NCI-H82 treated with DMSO at 0.1 percent for 48 hours (cell line): ENCODE measurements around the gene TRPM8.
"Not testable (repeated sequence)": the region's sequence is repeated elsewhere in the genome, so short reads cannot be mapped to it uniquely, and the experiment has no call there.

ENCODE experiments used
- DNase-seq: peaks from one replicate; lab custom pipeline; 2025; ENCODE audit not compliant: unreplicated experiment; lab: John Stamatoyannopoulos, UW

The TRPM8 gene

DNA sequence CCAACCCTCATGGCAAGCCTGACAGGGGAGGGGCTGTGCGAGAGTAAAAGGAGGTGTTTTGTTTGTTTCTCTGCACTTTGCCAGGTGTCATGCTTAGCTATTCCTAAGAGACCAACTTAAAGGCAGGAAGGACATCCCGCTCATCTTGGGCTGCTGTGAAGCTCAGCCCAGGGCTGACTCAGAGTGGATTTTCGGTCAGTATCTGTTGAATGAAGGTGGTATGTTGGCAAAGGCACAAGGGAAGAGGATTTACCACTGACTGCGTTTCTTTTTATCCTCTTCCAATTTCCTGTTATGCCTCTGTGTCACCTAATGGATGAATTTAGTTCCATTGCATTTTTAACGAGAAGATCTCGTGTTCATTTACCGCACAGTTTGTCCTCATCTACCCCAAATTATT, 18.9 kb downstream of the TRPM8 start:
- DNase-seq: no peak

GRCh38 chr2:233938676-233939370, 21.6 kb downstream of the TRPM8 start:
- no peak for DNase-seq

GRCh38 chr2:233940376-233941276, 23.5 kb downstream of the TRPM8 start:
- no peak for DNase-seq

GRCh38 chr2:233942731-233943130, 25.6 kb downstream of the TRPM8 start:
- DNase-seq: no peak

GRCh38 chr2:233944269-233944668, 27.1 kb downstream of the TRPM8 start:
- DNase-seq: no peak

DNA sequence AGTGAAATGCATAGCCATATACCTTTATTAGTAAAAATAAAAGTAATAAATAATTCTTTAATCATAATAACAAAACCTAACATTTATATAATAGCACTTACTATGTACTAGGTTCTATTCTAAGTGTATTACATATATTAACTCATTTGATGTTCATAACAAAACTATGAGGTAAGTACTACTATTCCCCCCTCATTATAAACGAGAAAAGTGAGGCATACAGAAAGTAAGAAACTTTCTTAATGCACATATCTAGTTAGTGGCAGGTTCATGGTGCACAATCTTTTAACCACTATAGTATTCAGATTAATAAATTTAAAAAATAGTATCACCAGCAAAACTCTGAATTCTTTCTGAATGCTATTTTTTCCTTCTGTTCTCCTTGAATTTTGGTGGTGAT, 27.5 kb downstream of the TRPM8 start:
- no peak for DNase-seq

- DNase-seq: no peak
These were observed 28.0 kb downstream of the TRPM8 start for GRCh38 chr2:233945146-233945545.

DNA sequence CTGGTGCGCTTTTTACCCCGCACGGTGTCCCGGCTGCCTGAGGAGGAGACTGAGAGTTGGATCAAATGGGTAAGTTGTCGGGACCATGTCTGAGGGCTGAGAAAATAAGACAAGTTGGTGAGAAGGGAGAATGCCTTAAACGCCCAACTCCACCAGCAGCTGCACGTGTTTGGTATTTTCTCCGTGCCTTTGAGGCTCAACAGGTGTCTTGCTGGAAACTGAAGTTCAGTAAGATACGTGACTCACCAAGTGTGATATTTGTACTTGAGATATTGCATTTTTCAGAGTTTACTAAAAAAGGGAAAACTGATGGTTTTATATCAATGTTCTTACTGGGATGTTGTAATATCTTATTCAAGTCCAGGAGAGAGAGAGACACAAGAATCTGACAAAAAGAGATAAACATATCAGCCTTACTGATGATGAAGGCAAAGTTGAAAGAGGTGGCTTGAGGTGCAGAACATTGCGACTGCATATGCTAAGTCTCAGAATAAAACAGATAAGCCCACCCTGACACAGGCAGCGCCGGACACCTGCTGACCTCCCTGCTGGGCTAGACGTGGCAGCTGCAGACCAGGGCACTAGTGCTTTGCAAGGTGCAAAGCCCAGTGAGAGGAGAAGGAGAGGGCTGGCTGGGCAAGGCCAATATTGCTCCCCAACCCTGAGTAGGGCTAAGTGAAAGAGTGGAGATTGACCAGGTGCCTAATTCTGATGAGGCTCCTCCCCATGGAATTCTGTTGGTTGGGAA, 33.1 kb downstream of the TRPM8 start:
- DNase-seq: no peak

DNA sequence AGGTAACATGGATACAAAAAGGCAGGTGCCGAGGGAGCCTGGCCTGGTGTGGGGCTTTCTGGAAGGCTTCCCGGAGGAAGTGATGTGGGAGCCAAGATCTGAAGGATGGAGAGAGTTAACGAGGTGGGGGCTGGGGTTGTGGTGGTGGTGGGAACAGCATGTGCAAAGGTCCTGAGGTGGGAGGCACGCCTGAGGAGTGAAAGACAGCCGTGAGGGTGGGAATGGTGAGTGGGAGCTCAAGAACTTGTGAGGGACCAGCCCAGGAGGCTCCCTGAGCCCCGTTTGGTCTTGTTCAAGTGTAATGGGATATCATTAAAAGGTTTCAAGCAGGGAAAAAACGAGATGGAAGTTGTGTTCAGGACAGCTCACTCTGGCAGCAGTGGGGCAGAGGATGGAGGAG, 35.2 kb downstream of the TRPM8 start:
- DNase-seq: no peak

DNA sequence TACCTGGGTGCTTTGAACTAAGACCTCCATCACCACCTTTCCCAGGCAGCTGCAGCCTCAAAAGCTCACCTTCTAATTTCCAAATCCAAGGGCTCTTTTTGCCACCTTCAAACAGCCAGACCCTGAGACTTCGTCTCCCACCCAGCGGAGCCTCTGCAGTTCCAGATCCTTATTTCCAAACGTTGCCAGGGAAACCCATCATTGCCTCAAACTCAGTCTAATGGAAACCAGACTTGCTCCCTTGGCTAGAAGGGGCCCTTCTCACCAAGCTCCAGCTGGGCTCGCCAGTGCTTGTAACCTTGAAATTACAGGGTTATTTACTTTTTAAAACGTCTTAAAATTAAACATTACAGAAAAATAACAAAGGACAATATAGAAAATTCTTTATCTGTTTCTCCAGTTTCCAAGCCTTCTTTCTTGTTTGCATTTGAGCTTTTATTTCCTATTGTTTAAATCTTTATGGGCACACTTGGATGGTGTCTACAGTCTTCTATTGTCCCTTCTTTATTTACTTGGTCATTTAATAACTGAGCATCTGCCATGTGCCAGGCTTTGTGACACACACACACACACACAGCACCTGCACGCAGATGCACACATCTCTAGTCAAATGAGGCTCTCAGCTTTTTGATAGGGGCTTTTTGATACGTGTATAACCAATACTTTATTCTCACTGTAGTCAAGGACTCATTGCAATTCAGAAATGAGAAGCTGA, 36.1 kb downstream of the TRPM8 start:
- no peak for DNase-seq

DNA sequence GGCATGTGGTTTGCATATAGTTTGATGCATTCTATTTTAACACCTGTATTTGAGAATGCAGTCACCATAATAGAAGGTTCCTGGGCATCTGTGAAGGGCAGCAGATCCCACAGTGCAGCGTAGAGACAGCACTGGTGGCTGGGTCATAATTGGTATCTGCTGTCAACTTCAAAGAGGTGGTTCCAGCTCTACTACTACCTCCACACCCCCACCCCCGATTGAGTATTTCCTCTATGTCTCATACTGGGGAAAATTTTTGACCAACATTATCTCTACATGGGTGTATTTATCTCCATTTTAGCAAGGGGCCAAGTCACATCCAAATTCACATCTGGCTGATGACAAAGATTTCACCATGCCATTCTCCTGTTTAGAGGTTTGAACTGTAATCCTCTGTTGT, 43.0 kb downstream of the TRPM8 start:
- no peak for DNase-seq

- no peak for DNase-seq
These were observed 44.7 kb downstream of the TRPM8 start for GRCh38 chr2:233961905-233962304.

- no peak for DNase-seq
These were observed 47.4 kb downstream of the TRPM8 start for GRCh38 chr2:233964581-233964980.

DNA sequence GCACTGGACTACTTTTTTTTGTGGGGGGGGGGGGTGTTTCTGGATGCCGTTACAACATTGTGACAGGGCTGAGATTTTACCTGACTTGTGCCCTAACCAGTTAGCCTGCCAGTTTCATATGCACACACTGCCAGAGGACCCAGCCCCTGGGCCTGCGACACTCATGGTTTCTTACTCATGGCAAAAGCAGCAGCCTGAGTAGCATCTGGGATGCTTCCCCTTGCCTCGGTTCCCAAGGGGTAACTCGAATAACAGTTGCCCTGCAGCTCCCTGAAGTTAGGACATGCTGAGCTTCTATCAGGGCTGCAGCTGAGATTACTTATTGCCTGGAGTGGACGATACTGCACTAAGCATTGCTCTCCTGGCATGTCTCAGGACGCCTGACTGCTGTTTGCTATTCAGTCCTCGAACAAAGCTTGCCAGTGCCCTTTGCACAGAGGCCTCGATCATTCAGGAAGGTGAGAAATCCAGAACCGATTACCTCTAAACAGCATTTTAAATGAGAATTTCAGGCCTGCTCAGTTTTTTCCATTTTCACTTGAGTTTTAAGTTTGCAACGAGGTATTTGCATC, 47.9 kb downstream of the TRPM8 start:
- no peak for DNase-seq

- not testable (repeated sequence) for DNase-seq
These were observed 48.5 kb downstream of the TRPM8 start for GRCh38 chr2:233965646-233966045.

DNA sequence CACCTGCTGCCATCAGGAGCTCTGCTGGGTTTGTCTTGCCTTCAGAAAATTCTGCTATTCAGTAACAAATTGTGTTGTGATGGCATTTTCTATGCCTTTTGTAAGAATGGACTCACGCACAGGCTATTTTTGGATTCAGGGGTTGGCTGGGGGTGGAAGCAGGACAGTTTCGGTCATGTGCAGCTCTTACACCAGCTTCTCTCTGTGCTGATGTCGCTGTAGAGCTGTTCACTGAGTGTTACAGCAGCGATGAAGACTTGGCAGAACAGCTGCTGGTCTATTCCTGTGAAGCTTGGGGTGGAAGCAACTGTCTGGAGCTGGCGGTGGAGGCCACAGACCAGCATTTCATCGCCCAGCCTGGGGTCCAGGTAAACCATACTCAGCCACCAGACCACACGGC, 49.2 kb downstream of the TRPM8 start:
- DNase-seq: no peak

GRCh38 chr2:233967164-233967563, 50.0 kb downstream of the TRPM8 start:
- DNase-seq: no peak

DNA sequence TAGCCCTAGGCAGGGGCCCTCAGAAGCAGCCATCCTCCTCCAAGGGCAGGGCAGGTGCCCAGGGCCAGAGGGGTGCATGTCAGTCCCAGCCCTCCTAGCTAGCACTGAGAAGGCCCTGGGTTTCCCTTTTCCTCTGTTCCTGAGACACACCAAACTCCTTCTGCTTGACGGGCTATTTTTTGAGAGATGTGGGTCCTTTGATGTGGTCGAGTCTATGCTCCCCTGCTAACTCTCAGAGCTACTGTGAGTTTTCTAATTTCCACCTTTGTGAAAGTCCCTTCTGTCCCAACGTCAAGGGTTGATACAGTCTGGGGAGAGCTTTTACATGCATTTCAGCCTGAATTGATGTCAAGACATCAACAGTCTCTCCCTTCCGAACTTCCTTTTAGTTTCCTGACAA, 51.4 kb downstream of the TRPM8 start:
- no peak for DNase-seq

- not testable (repeated sequence) for DNase-seq
These were observed 55.3 kb downstream of the TRPM8 start for GRCh38 chr2:233972460-233972859.

DNA sequence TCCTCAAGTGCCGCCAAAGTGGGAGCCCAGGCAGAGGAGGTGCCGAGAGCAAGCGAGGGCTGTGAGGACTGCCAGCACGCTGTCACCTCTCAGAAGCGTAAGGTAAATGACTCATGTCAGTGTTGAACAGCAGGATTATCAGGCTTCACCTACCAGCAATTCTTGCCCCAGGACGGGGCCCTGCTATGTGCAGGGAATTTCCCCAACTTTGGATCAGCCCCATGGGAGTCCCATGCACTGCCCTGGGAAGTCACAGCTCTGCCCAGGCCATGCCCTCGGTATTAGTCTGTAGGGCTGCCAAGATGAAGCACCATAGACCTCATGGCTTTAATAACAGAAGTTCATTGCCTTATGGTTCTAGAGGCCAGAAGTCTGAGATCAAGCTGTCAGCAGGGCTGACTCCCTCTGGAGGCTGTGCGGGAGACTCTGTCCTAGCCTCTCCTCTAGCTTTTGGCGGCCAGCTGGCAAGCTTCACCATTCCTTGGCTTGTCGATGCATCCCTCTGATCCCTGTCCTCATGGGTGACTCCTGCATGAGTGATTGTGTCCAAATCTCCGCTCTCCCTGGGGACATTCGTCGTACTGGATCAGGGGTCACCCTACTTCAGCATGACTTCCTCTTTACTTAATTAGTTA, 55.9 kb downstream of the TRPM8 start:
- no peak for DNase-seq
